GM19397 (cell line): ENCODE results near the gene INHBA.

ENCODE experiments used
- ATAC-seq: cut with Tn5 transposase; IDR thresholded peaks from one replicate; pipeline ENCODE4 v1.9.1; 2021; ENCODE audit warnings: mild to moderate bottlenecking, moderate library complexity; ENCODE audit not compliant: unreplicated experiment

INHBA gene

DNA sequence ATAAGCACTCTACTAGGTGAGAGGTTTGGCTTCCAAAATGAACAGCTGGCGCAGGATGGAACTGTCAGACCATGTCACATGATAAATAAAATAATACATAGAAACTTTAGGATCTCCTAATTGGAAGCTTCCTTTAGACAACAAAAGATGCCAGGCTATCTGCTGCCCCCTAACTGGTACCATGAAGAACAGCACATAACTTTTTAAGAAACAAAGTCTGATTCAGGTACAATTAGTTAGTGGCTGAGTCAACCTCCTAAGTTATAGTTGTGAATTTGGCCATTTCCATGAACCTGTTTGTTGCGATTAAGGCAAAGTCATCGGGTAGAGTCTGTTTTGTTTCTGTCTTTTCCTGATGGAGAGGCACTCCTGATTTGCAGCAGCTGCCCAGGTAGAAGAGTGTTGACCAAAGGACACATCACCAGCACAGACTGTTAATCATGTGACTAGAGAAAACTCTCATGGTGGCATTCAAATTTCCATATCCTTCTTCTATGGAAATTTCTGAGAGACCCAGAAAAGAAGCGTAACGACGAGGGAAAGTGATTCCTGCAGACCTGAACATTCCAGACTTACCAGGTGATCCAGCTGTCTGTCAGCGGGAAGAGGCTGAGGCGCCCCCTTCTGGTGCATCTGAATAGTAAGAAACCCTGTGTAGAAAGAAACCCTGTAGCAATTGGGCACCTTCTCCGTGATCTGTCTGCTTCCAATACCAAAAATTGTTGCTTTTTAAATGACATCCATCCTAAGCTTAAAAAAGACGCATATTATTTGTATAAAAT lies 8.6 kb upstream of the INHBA start:
- ATAC-seq: no peak

DNA sequence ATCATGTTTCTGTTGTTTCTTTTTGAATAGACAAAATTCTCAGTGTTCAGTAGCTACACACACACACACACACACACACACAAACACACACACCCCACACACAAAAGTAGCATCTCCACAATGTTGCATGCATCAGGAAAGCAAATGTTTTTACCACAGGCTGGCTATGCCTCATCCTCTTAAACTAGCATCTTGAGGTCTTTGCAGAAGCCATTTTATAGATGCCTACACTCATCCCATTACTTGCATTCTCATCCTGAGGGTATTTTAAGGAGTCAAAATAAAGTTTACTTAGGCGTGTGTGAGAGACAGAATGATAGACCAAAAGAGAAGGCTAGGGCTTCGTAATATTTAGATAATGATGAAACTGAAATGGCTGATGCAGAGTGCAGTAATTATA lies 7.9 kb upstream of the INHBA start:
- no peak for ATAC-seq

DNA sequence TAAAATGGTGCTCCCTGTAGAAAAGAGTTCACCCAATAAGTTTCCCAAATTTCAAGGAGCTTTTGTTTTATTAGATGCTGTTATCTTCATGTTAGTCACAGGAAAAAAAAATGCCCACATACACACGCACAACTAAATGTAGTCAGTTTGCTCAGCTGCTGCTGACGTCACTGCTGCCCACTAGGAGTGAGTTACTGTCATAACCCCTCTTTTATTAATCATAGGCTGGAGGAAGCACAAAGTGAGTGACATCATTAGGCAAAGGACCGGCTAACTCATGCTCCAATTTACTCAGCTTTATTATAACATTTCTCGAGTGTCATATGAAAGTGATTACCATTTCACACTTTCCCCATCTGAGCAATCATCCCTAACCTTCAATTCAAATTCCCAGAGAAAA lies 6.7 kb upstream of the INHBA start:
- no peak for ATAC-seq

DNA sequence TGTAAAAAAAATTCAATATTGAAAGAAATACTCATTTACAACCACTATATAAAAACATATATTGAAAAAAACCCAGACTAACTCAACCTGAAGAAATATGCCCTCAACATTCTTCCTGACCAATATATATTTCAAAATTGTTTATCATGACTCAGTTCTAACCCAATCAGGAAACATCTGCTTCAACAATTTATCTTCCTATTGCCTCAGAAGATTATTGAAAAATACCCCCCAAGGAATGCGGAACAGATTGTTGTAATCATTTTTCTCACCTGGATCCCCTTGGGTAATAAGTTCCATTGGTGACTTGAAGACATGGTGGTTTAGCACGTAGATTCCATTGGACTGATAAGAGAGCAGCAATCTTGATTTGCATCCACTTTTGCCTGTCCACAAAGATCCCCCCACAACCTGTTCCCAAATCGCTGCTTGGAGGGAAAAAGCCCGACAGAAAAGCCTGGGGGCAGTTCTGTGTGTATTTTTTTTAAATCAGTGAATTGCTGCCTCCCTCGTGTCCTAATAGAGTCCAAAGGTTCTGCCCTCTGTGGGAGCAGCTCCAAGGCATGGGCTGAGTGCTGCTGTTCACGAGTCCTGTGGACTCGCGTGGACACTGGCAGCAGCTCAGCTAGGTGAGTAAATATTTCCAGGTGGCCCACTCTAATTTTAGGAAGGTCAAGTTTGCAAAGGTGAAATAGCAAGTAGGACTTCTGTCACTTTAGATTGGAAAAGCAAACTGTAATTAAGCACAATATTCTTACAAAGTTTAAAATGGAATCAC lies 5.9 kb upstream of the INHBA start:
- ATAC-seq: no peak

DNA sequence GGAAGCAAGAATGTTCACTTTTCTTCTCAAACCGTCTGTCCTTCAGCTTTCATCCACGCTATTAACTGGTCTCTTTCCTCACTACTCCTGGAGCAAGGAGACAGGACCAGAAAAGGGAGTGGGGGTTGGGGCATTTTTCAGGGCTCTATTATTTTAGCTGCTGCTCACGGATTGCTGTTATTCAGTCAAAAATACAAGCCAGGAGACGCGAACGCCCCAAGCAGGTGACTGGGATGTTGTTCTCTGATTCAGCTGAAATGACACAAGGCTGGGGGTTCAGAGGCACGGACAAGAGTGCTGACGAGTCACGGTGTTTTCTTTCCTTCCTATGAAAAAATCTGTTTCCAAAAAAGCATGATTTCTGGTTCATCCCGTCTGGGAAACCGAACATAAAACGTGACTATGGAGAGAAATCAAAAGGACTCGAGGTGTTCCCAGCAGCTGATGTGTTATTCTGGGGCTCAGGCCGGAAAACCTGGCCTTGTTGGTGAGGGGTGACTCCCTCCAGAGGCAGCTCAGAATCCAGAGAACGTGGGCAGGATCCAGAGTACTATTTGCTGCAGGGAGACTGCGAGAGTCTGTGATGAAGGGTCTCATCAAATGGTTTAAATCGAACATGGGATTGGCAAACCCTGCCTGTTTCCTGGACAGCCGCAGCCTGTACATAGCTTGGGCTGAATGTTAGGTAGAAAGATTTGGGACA lies 3.5 kb upstream of the INHBA start:
- ATAC-seq: no peak

DNA sequence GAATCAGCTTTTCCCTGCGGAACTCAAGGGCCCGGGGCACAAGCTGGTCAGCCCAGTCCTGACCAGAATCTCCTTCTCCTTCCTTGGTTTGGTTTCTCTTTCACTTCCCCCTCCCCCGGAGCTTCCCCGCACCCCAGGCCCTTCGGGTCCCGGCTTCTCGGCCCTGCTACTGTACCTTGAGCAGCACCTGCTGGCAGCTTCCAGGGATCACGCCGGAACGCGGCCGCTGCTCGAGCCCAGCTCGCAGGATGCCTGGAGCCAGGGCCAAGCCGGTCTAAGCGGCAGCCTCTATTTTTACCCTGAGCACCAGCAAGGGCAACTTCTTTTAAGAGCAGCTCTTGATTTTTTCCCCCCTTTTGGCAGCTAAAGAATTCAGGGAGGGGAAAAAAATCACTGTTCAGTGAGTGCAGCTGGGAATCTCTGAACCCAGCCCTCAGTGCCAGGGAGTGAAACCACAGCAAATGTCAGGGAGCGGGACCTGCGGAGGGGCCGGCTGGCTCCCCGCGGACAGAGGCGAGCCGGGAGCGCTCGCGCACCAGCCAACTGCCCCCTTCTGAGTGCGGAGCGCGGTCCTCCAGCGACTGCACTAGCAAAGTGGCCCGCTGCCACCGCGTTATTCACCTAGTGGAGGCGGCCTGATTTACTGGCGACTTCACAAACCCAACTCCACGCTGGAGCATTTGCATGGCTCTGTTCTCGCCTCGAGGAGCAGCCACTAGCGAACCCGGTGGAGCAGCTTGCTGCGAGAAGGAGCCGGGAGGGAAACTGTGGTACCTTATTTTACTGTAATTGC lies 2.4 kb upstream of the INHBA start:
- peak; percentile 95 for ATAC-seq

DNA sequence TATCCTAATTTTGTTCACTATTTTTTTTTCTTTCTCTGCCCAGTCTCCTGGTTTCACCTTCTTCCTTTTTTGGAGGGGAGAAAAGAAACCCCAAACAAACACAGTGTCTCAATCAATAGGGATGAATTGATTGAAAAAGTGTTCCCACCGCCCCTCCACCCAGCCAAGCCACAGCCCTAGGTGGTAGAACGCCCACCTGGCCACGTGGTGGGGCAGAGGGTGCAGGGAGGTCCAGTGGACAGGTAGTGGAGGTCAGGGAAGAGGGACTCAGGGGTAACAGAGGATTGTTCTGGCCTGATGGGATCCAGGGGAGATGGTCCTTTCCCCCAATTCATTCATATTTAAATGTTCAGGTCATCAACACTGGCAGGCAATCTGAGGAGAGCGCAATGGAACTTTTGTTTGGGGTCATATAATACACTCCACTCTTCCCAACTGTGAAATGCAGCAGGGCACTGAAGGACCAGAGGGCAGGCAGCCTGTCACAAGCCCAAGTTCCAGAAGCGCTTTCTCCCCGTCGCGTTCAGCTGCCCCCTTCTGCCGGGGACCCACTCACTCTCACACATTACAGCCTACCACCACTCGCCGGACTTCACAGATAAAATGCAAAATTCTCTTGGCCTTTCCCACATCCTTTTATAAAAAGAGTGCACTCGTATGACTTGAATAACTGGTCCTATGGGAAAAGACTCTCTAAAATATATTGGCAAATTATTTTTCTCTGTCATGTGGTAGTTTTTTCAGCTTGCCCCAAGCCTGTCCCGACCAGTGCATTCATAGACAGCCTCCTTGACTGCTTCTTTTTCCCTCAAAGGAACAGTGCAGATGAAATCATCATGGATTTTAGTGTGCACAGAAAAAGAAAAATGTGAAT lies 1.6 kb downstream of the INHBA start:
- no peak for ATAC-seq

DNA sequence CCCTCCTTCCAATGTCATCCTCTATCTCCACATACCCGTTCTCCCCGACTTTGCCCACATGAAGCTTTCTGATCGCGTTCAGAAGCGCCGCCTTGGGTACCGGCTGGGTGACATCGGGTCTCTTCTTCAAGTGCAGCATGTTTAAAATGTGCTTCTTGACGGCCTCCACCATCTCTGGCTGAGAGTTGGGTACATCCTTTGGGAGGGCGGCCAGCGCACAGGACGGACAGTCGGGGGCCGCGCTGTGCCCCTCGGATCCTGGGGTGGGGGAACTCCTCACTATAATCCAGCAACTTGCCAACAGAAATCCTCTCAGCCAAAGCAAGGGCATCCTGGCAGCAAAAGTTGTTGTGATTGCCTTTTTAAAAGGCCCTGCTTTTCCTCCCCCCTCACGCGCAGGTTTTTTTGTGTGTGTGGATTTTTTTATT lies 2.8 kb downstream of the INHBA start:
- no peak for ATAC-seq

DNA sequence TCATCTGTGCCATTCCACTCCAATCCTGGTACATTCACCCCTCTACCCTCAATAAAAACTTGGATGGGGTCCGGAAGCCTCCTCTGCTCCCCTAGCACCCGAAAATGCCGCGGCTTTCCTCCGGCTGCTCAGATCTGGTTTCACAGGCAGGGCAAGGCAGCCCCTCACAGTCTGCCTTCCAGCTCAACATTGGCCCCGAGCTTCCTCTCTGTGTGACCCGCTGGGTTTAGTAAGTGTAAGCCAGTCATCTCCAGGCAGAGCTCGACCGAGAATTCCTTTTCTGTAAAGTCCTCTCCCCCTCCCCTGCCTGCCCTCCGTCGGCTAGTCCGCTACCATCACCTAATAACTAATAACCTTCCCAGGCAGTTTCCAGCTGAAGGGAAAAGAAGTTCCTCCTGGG lies 3.4 kb downstream of the INHBA start:
- ATAC-seq: no peak

DNA sequence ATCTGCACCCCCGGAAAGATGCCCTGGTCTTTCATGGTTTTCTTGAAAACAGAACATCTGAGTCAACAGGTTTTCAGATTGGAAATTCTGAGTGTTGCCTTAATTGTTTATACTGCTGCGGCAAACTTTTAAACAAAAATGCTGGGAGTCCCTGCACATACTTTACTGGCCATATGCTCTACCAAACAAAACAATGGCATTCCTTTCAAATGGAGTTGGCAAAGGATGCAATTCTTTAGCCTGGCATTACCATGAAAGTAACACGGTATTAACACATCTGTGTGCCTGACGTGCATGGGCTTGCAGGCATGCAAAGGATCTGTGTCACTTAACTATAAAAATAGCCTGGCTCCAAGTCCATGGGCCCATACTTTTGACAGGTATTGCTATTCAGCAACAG lies 4.2 kb downstream of the INHBA start:
- ATAC-seq: no peak

DNA sequence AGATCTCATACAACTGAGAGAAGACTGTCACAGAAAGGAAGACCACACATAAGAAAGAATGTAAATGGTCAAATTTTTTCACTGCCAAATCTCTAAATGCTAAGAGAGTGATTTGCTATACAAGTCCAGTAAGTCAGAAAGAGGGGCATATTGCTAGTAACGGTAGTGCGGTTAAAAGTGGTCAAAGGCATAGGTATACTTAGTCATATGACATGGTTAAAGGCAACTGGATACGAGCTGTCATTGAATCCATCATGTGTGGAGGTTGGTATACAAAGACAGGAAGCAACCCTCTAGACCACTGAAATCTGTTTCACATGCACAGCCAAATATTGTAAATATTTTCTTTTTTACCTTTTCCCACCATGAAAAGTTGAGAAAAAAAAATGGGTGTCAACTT lies 4.8 kb downstream of the INHBA start:
- ATAC-seq: no peak

DNA sequence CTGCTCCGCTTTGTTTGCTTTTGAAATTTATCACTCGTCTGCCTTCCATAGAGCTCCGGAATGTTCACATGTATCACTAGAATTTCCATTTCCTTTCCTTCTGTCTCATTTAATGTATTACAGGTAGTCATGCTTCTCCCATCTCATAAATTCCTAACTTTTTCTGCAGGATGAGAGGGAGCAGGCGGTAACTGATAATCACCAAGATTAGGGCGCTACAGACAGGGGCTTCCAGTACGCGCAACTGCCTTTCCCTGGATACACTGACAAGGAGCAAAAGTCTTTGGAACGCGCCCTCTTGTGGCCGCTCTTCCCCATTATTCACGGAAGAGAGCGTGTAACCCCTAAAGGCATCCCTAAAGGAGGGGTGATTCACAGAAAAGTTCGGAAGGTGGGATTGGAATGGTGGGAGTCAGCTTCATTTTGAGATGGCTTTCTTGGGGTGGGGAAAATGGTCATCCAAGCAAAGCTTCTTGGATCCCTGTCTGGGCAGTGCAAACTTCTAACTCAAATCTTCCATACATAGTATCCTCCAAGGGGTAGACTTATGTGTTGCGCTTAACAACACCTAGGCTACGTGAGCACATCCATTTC lies 6.5 kb downstream of the INHBA start:
- ATAC-seq: no peak

DNA sequence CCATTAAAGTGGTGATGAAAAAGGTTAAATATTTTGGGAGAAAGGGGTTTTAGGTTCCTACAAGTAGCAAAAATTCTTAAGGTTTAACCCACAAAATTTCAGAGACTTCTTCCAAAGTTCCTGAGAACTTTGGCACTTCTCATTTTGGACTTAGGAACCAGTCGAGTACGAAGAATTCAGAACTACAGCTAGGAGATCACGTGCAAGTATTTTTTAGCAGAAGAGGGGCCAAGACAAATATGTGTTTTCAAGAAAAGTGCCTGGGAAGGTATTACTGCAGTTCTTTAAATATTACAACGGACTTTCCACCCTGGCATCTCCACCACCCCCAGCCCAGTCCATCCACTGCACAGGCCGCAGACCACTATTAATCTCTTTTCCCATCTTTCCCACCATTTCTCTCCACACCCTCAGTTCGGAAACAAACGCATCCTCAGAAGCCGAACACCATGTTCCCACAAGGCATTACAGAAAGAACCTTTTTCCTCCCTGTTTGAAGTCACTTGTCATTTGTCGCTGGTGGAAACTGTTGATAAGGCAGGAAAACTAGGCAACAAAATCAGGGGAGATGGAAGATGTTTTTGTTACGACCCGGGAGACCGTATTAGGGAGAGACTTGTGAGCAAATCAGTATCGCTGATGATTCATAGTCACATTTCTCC lies 7.1 kb downstream of the INHBA start:
- no peak for ATAC-seq

DNA sequence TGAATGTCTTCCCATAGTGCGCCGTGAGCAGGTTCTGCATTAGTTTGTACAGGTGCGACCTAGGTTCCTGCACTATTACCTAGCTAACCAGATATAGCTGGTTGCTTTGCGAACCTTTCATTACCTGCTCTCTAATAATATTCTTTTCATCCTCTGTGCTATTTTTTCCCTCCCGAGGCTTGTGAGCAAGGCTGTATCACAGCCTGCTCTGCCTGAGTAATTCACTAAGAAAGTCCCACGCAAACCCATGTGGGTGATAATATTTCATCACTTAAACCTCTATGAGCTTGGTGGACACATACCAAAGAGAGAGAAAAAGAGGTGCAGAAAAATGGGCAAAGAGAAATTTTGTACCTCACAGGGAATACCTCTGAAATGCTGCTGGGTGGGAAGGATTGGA lies 8.4 kb downstream of the INHBA start:
- no peak for ATAC-seq

DNA sequence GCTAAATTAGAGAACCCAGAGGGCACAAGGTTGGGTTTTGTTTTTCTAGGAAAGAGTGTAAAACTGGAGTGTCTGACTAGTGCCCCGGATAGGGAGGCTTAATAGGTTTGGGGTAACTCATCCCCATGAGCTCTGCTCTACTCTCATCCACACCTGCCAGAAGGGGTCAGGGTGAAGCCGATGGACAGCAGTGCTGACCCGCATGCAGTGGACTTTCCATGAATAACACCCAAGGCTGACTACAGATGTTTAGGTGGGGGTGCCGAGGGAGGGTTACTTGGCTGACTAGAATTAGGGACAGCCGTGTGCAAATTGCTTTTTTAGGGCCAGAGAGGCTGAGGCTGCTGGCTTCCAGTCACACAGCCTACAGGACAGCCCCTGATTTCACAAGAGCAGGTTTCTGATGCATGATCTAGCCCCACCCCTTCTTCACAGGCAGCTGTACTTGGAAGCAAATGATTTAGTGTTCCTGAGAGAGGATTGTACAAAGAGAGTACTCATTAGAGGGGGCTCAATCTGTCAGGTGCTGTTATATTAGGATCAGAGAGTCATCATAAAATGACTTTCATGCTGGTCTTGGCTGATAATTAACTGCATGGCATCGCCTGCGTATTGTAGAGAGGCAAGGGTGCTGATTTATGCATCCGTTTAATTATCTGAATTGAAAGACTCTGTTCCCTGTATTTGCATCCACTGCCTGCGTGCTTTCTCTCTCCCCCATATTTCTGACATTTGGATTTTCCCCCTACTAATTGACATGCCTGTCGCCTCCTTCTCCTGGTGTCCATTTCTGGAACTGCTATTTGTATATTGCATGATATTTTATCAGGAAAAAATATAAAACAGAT lies 9.5 kb downstream of the INHBA start:
- ATAC-seq: no peak

DNA sequence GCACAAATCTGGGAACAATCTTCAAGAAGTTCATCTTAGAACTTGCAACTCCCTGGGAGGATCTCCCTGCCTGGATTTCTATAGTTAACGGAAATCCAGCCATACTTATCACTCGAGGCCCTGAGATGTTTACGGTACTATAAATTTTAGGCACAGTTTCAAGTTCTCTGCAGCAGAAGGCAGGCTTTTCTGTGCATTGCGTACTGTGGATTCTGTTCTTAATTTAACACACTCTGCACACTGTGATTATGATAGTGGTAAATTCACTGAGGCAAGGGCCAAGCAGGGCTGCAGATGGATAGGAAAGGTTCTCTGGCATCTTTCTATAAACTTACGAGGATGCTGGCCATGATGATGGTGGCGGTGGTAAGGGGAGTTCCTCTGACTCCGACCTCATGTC lies 10.6 kb downstream of the INHBA start:
- ATAC-seq: no peak

DNA sequence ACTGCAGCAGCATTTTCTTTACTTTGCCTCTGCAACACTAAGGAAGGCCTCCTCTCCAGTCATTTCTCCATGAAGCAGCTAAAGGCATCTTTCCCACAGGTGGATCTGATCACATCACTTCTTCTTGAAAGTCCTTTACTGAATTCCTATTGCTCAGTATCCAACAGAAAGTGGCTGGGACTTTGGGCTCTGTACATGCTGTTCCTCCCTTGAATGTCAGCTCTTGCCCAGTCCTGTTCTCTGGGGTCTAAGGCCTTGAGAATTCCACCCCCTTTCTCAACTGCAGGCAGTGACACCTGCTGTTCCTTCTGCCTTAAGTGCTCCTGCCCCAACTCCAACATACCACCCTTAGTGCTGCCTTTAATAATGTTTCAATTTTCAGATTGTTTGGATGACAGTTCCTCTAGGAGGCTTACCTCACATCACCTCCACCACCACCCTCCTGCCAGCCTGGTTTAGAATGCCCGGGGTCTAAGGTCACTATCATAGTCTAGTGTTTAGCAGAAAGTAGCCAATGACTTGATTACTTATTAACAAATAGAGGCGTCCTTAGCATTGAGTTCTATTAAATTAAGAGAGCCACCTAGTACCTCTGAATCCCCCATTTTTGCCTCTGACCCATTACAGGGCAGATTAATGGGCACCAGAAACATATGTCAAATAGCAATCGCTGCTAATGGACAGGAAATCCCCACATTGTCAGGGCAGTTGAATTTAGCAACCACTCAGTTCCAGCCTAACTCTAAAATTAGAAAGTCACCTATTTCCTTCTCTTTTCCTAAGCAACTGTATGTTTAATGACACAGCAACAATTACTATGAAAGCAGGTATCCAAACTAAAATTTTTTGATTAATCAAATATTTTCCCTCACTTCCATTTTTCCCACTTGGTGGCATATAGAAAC lies 11.4 kb downstream of the INHBA start:
- ATAC-seq: no peak
